Measurements from ENCODE around the gene VSIR.
A peak's percentile ranks its signal among the peaks of the same experiment; 100 is the strongest.

Gene VSIR

GRCh38 chr10:71727105-71727737, 46.1 kb downstream of the VSIR start:
- peak; percentile 55 to 81 for DNase-seq

- peak in 1 of 2 experiments; percentile 44 for DNase-seq
Measured at GRCh38 chr10:71726580-71727104, 46.7 kb downstream of the VSIR start.

- peak; percentile 71 to 93 for DNase-seq
Measured at GRCh38 chr10:71725998-71726579, 47.2 kb downstream of the VSIR start.

DNA sequence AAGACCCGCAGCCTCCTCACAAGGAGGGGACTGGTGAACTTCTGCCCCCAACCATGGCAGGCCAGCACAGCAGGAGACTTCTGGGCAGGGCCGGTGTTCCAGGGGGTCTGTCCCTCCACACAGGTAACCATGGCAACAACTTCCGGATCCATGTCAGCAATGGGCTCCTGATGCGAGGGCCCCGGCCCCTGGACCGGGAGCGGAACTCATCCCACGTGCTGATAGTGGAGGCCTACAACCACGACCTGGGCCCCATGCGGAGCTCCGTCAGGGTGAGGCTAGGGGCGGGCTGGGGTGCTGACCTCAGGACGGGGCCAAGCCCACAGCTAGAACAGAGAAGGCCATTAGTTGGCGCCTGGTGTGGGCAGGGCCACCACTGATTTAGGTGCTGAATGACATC, 48.1 kb downstream of the VSIR start:
- DNase-seq, result no peak

GRCh38 chr10:71724539-71724938, 48.8 kb downstream of the VSIR start:
- no peak for DNase-seq

DNA sequence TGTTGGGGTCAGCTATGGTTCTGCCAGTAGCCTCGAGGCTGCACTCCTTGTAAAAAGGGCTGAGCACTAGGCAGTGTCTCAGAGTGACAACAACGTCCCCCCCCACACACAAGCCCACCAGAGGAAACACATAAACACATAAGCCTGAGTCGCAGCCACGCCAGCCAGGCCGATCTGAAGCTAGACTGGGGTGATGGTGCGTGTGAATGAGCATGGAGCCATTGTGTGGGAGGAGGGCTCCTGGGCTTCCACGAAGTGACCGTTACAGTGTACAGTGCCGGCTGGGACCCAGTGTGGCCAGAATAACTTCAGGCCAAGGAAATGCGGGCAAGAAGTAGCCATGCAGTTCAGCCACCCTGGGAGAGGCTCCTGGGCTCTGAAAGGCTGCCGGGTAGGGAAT, 50.0 kb downstream of the VSIR start:
- no peak for DNase-seq

GRCh38 chr10:71722849-71723248, 50.5 kb downstream of the VSIR start:
- DNase-seq, result no peak

GRCh38 chr10:71721313-71721712, 52.0 kb downstream of the VSIR start:
- DNase-seq, result no peak

GRCh38 chr10:71720288-71720687, 53.0 kb downstream of the VSIR start:
- DNase-seq, result no peak

GRCh38 chr10:71719464-71720201, 53.7 kb downstream of the VSIR start, which contains the start of gene C10orf105:
C10orf105 (minus strand) TSS chr10:71719778; CDS start chr10:71716337, 3,441 bp downstream.
- no peak for DNase-seq

- no peak for DNase-seq
Measured at GRCh38 chr10:71719042-71719441, 54.3 kb downstream of the VSIR start.

DNA sequence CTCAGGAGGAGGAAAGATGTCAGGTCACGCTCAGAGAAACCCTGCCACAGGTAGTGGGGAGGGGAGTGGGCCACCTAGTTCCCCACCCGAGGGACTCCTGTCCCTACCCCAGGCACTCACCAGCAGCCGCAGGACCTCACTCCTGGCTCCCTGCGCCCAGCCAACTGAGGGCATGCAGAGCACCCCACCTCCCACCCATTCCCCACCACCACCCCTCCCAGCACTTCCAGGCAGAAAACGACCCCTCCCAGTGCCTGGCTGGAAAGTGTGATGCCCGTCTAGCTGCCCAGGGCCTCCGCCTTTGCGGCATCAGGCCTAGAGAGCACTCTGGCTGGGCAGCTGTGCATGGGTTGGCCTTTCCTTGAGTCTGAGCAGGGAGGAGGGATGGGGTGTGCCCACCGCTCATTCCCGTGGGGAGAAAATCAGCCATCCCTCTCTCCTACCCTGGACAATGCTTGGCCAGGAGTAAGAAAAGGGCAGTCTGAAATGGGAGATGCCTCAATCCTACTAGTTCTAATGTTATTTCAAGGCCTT, 55.1 kb downstream of the VSIR start:
- no peak for DNase-seq

DNA sequence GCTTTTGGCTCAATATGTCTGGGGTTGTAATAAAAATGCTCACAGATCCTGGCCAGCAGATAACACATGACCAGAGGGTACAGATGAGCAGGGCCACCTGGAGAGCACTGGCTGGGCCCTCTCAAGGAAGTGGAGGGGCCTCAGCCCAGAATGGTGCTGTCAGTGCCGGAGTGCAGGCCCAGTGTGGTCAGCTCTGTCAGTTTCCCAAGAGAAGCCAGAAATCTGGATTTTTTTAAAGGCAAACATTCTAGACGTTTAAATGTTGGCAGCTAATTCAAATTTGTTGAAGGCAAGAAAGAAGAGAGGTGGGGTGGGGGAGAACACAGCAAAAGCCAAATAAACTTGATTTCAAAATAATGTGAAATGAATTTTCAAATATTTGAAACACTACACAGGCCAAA, 55.8 kb downstream of the VSIR start:
- DNase-seq, result no peak

DNA sequence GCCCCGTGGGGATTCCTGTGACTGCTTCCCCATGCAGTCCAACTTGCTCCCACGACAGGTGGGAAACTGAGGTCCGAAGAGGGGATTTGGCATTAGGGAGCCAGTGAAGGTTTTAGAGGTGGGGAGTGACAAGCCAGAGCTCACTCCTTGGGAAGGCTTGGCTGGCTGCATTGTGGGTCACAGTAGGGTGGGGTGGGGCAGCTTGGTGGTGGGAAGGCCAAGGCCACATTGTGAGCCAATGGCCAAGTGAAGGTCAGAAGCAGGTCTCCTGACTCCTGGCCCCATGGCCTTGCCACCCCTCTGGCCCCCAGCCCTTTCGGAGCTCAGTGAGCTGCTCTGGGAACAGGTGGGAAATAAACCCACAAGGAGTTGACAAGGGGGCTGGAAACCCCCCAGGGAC, 56.3 kb downstream of the VSIR start:
- no peak for DNase-seq

GRCh38 chr10:71716426-71716825, 56.9 kb downstream of the VSIR start:
- DNase-seq, result no peak

GRCh38 chr10:71715860-71716259, 57.5 kb downstream of the VSIR start:
- no peak for DNase-seq

DNA sequence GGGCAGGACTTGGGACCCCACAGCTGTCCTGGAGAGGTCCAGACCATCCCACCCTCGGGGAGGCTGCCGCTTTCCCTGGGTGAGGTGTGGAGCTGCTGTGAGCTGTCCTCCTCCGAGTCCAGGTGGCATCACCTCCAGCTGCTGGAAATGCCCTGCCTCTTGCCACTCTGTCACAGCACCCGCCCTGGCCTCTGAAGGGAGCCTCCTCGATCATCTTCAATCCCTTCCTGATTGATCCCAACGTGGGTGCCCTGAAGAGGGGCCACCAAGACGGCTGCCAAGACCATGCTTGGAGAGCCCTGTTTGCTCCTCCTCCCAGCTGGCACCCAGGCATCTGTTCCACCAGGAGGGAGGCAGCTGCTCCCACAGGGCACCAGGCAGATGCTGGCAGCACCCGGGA, 58.3 kb downstream of the VSIR start:
- no peak for DNase-seq

DNA sequence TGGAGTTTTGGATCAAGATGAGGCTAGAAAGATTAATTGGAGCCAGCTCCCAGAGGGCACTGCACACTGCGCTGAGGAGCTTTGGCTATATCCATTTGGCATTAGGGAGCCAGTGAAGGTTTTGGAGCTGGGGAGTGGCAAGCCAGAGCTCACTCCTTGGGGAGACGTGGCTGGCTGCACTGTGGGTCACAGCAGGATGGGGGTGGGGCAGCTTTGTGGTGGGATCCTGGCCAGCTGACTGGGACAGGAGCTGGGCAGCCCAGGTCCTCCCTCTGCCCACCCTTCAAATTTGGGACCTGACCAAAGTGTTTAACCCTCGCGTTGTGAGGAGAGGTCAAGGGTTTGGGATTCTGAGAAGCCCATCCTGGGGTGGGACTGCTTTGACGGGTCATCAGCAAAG, 58.7 kb downstream of the VSIR start:
- no peak for DNase-seq

- no peak for DNase-seq
Measured at GRCh38 chr10:71714031-71714410, 59.3 kb downstream of the VSIR start.

DNA sequence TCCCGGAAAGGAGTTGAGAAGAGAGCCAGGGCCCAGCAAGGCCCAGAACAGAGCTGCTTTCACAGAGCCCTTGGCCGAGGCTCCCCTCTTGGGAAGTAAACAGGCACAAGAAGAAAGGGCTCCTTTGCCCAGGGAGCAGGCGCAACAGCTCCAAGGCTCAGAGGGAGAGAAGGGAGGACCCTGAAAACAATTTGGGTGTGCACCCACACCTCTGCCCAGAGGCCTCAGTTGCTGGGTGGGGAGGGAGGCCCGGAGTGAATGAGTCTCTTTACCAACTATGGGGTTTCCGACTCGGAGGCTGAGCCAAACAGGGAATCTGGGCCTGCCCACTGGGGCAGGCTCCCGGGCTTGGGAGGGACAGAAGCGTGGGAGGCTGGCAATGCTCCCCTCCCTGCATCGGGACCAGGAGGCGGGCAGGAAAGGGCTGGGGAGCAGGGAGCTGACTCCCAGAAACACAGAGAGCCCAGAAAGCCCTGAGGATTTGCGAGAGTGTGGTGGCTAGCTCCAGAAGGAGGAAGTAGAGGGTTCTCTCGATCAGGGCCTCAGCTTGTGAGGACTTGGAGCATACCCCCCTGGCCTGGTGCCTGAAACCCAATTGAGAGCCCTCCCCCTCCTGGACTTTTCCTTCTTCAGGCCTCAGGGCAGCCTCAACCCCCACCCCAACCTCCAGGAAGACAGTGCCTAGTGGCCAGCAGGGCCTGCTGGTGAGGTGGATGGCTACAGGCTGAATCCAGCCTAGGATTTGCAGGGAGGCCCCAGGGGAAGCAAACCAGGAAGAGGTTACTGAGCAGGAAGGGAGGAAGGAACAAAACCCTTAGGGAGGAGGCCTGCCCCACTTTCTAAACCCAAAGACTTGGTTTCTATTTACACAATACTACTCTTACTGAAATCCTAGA, 59.9 kb downstream of the VSIR start:
- DNase-seq, result peak in 1 of 2 experiments; percentile 42

GRCh38 chr10:71712572-71713134, 60.7 kb downstream of the VSIR start:
- DNase-seq, result peak in 1 of 2 experiments; percentile 53

- DNase-seq, result no peak
Measured at GRCh38 chr10:71712170-71712569, 61.1 kb downstream of the VSIR start.
